ENCODE measurements around the gene DNAJC4. TPM values are rescaled to one million over a fixed set of nuclear protein-coding genes. Genes with fewer than 3 reads are reported as not detected.

DNAJC4 gene
- total RNA-seq, 4 donors from 2014 or later, result 52.6 to 214 (median 76.0) TPM

- Histone ChIP-seq H3K9me3 (no peaks in the 10 kb centered on the region), H3K27me3 (no peaks in the 10 kb centered on the region), H3K4me3 (peak overlapping the region in 1 of 4 donors; percentile 83), H3K27ac (peak overlapping the region; percentile 96 to 100 (median 98)), H3K36me3 (no peaks in the 10 kb centered on the region), H3K4me1 (peaks cover 27 to 62% (median 50%) of the 10 kb centered on the region in 4 donors)
- DNase-seq, result no peak
- TF ChIP-seq EP300 (IDR thresholded peaks at IDR 0.05; ENCODE audit: low read depth), result no peak
- no peak for TF ChIP-seq POLR2AphosphoS5 (IDR thresholded peaks at IDR 0.05)
- no peak for TF ChIP-seq POLR2A (IDR thresholded peaks at IDR 0.05)
- no peak for TF ChIP-seq CTCF (IDR thresholded peaks at IDR 0.05)
- intact Hi-C loops (cut with DNase I; ENCODE audit: low total_unique reads) (no loop called here), in situ Hi-C loops (cut with MboI; ENCODE audit: low pct_ligation_motif_present in 1 of 4, low pct_unique_long_range_greater_than_20kb in 1 of 4, low sequenced_read_pairs in 3 of 4) (no loop called here)
- WGBS, 2 donors (ENCODE audit: low coverage in 1 of 2), result 74% methylated on average over 8 of the region's 8 CpGs; no CpG with 5 or more reads in 1 of the 2 donors
Measured at GRCh38 chr11:64243236-64243854, 13.0 kb downstream of the DNAJC4 start.

GRCh38 chr11:64244107-64244506 is 13.8 kb downstream of the DNAJC4 start:
- Histone ChIP-seq H3K36me3 (no peaks in the 10 kb centered on the region), H3K9me3 (no peaks in the 10 kb centered on the region), H3K4me1 (peaks cover 26 to 55% (median 45%) of the 10 kb centered on the region in 4 donors), H3K27me3 (no peaks in the 10 kb centered on the region), H3K27ac (peak overlapping the region in 3 of 4 donors; percentile 96 to 99 (median 98)), H3K4me3 (no peak overlapping the region)
- DNase-seq, result no peak
- TF ChIP-seq POLR2AphosphoS5 (IDR thresholded peaks at IDR 0.05), result no peak
- TF ChIP-seq EP300 (IDR thresholded peaks at IDR 0.05; ENCODE audit: low read depth), result no peak
- no peak for TF ChIP-seq POLR2A (IDR thresholded peaks at IDR 0.05)
- no peak for TF ChIP-seq CTCF (IDR thresholded peaks at IDR 0.05)
- whole genome bisulfite sequencing, 2 donors (ENCODE audit: low coverage in 1 of 2), result 46% methylated on average over 5 of the region's 5 CpGs; no CpG with 5 or more reads in 1 of the 2 donors
- intact Hi-C loops (cut with DNase I; ENCODE audit: low total_unique reads), result no loop called here
- in situ Hi-C loops (cut with MboI; ENCODE audit: low pct_ligation_motif_present in 1 of 4, low pct_unique_long_range_greater_than_20kb in 1 of 4, low sequenced_read_pairs in 3 of 4), result no loop called here

GRCh38 chr11:64244966-64245365 is 14.6 kb downstream of the DNAJC4 start:
- peaks cover 24 to 46% (median 39%) of the 10 kb centered on the region in 4 donors for H3K4me1 ChIP-seq

GRCh38 chr11:64245401-64245796 is 15.1 kb downstream of the DNAJC4 start:
- H3K36me3 ChIP-seq, result no peaks in the 10 kb centered on the region
- intact Hi-C loops (cut with DNase I; ENCODE audit: low total_unique reads) (no loop called here), in situ Hi-C loops (cut with MboI; ENCODE audit: low pct_ligation_motif_present in 1 of 4, low pct_unique_long_range_greater_than_20kb in 1 of 4, low sequenced_read_pairs in 3 of 4) (no loop called here)
- H3K27me3 ChIP-seq, result no peaks in the 10 kb centered on the region
- H3K4me1 ChIP-seq, result peaks cover 20 to 43% (median 35%) of the 10 kb centered on the region in 4 donors
- TF ChIP-seq POLR2AphosphoS5 (IDR thresholded peaks at IDR 0.05), result no peak
- no peak for TF ChIP-seq POLR2A (IDR thresholded peaks at IDR 0.05)
- no peak for TF ChIP-seq EP300 (IDR thresholded peaks at IDR 0.05; ENCODE audit: low read depth)
- no peak for TF ChIP-seq CTCF (IDR thresholded peaks at IDR 0.05)
- no peaks in the 10 kb centered on the region for H3K9me3 ChIP-seq
- peak; percentile 70 for DNase-seq
- peak overlapping the region; percentile 90 to 99 (median 94) for H3K27ac ChIP-seq
- 10% methylated on average over 4 of the region's 6 CpGs; no CpG with 5 or more reads in 1 of the 2 donors for WGBS, 2 donors (ENCODE audit: low coverage in 1 of 2)
- H3K4me3 ChIP-seq, result peak overlapping the region; percentile 62 to 78 (median 70)

More at GRCh38 chr11:64244966-64245365, 14.6 kb downstream of the DNAJC4 start:
- Histone ChIP-seq H3K9me3 (no peaks in the 10 kb centered on the region), H3K27ac (peak overlapping the region; percentile 90 to 99 (median 94)), H3K4me3 (peak overlapping the region in 2 of 4 donors; percentile 66 to 74), H3K36me3 (no peaks in the 10 kb centered on the region), H3K27me3 (no peaks in the 10 kb centered on the region)
- WGBS, 2 donors (ENCODE audit: low coverage in 1 of 2), result 39% methylated on average over 6 of the region's 6 CpGs; no CpG with 5 or more reads in 1 of the 2 donors
- DNase-seq, result peak; percentile 19
- TF ChIP-seq CTCF (IDR thresholded peaks at IDR 0.05) (no peak), POLR2AphosphoS5 (IDR thresholded peaks at IDR 0.05) (no peak), POLR2A (IDR thresholded peaks at IDR 0.05) (no peak), EP300 (IDR thresholded peaks at IDR 0.05; ENCODE audit: low read depth) (no peak)
- in situ Hi-C loops (cut with MboI; ENCODE audit: low pct_ligation_motif_present in 1 of 4, low pct_unique_long_range_greater_than_20kb in 1 of 4, low sequenced_read_pairs in 3 of 4) (no loop called here), intact Hi-C loops (cut with DNase I; ENCODE audit: low total_unique reads) (no loop called here)

Measured in transverse colon (tissue), 4 donors.